NCI-H187 treated with DMSO at 0.1 percent for 48 hours (cell line): ENCODE data around the gene TMX4.
"Not testable (repeated sequence)": the region's sequence is repeated elsewhere in the genome, so short reads cannot be mapped to it uniquely, and the experiment has no call there.

Experiments used
- DNase-seq: peaks from one replicate; lab custom pipeline; 2025; lab: John Stamatoyannopoulos, UW

The TMX4 gene

DNA sequence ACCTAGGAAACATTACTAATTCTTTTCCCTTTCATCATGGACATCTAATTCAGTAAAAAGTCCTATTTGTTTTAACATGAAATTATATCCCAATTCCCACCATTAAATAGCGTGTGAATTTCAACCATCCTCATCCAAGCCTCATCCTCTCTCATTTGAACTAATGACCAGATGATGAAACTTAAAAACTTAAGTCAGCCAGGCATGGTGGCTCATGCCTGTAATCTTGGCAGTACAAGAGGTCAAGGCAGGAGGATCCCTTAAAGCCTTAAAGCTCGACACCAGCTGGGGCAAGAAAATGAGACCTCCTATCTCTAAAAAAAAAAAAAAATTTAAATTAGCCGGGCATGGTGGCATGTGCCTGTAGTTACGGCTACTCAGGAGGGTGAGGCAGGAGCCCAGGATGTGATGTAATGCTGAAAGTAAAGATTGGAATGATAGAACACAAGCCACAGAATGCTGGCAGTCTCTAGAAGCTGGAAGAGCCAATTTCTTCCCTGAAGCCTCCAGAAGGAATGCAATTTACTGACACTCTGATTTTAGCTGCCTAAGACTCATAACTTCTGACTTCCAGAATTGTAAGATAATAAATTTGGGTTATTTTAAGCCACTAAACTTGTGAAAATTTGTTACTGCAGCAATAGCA, 52.2 kb downstream of the TMX4 start:
- no peak for DNase-seq

GRCh38 chr20:7966176-7966575, 53.4 kb downstream of the TMX4 start:
- DNase-seq, result no peak

DNA sequence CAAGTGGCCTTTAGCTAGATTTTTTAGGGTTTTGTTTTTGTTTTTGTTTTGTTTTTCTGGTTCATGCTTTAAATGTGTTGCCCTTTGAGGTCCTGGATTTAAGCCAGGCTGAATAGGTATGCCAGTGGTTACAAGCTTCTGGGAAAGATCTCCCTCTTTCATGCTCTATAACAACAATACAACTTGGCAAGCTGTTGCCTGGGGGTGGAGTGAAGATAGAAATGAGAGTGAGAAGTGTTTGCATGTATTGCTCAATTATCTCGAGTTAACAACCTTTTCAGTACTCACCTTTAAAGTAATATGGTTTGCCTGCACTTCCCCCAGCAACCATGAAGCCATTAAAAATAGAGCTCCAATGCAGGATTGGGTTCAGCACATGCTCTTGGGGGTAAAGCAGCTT, 60.1 kb downstream of the TMX4 start:
- DNase-seq, result no peak

DNA sequence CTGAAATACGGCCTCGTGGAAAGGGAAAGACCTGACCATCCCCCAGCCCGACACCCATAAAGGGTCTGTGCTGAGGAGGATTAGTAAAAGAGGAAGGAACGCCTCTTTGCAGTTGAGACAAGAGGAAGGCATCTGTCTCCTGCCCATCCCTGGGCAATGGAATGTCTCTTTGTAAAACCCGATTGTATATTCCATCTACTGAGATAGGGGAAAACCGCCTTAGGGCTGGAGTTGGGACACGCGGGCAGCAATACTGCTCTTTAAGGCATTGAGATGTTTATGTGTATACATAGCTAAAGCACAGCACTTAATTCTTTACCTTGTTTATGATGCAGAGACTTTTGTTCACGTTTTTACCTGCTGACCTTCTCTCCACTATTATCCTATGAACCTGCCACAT, 63.0 kb downstream of the TMX4 start:
- DNase-seq, result not testable (repeated sequence)

DNA sequence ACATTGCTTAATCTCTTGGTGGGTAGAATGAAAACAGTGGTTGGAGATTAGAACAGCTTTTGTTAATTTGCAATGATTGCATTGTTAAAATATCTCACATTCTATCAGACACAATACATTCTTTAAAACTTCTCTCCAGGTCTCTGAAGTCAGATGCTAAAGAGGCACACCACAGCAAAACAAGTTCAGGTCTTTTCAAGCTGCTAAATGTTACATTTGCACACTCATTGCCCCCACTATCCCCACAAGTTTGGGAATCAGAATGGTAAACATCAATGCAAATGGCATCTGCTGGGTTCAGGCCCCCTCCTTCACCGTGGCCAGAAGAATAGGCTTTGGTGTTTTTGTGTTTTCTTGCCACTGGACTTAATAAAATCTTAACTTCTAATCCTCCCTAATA, 69.2 kb downstream of the TMX4 start:
- DNase-seq, result no peak

GRCh38 chr20:7943891-7944290, 75.7 kb downstream of the TMX4 start:
- DNase-seq, result no peak

GRCh38 chr20:7940341-7940740, 79.2 kb downstream of the TMX4 start, which contains the start of gene HAO1:
Gene HAO1 (minus strand): TSS chr20:7940458. CDS start chr20:7940422, 36 bp downstream.
- no peak for DNase-seq

DNA sequence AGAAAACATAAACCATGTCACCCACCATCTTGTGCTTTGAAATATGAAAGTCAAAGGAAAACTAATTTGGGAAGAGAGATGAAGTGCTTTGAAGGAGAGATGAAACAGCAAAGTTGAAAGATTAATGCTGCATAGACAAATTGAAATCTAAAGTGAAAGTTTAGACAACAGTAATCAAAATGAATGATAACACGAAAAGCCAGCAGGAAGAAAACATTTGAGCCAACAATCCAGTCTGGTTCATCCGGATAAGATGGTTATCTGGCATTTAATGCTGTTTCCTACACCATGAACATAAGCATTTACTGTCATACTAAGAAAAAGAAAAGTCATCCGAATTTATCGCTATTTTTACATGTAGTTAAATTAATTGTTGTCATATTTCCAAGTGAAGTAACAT, 79.9 kb downstream of the TMX4 start:
- DNase-seq, result no peak

- DNase-seq, result no peak
These were observed 81.5 kb downstream of the TMX4 start for GRCh38 chr20:7938058-7938457.

DNA sequence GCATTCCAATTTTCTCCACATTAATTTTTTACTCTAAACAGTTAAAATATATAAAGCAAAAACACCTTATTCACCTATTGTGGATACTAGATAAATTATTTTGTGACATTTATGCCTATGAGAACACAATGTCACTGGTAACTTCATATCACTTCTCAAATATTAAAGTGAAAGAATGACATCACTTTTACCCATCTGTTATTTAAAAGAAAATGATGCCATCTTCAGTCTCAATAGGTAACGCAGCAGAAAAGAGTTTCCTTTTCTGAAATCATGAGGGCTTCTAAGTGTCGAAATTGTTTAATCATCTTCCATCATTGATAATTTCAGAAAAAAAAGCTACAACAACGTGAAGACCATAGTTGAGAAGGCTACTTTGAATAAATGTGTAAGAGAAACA, 82.2 kb downstream of the TMX4 start:
- DNase-seq, result no peak

DNA sequence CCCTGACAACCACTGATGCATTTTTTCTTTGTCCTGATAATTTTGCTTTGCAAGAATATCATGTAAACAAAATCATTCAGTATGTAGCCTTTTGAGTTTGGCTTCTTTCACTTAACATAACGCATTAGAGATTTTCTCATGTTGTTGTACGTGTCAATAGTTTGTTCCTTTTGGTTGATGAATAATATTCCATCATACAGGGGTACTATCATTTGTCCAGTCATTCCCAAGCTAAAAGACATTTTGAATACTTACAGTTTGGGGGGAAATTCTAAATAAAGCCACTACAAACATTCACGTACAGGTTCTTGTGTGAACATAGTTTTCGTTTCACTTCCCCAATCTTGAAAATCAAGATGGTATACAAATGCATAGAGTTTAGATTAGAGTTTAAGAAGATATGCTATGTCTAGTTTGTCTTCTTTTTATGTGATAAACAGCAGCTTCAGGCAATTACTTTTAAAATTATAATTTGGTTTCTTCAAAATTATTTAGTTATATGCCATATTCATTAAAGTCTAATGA, 84.5 kb downstream of the TMX4 start:
- no peak for DNase-seq

DNA sequence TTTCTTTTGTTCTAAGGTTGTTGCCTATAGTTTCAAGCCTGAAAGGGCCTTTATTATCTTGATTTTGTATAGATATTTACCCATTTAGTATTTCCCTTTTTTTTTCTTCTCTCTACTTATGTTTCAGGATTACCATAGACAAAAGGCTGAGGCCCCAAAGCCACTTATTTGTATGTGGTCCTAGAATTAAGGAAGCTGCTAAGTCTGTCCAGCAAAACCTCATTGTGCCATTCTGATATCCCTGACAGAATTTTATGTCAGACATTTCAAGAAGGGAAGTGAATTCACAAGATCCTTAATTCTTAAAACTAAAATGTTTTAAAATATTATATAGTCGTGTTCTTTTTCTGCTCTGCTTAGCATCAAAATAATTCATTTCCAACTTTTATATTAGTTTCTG, 86.2 kb downstream of the TMX4 start:
- no peak for DNase-seq

- DNase-seq, result no peak
These were observed 89.2 kb downstream of the TMX4 start for GRCh38 chr20:7930343-7930742.
